ENCODE measurements around the gene ACTR5.

DNA sequence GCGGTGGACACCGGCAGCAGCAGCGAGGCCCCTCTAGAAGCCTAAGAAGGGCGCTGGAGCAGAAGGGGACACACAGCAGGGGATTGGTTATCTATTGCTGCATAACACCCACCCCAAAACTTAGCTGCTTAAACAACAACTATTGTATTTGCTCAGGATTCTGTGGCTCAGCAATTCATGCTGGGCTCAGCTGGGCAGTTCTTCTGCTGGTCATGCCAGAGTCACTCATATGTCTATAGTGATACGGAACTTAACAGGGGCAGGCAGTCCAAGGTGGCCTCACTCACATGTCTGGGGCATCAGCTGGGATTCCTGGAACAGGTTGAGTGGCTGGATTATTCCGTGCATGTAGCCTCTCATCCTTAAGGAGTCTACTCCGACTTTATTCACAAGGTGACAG lies 39.6 kb downstream of the ACTR5 start:
- TF ChIP-seq POLR2AphosphoS5 (IDR thresholded peaks at IDR 0.05), result no peak
- TF ChIP-seq CTCF (IDR thresholded peaks at IDR 0.05), result no peak
- no peak for TF ChIP-seq POLR2A (IDR thresholded peaks at IDR 0.05)
